HG02623 (cell line): ENCODE results near the gene OCRL.
A peak's percentile ranks its signal among the peaks of the same experiment; 100 is the strongest.
"Not testable (repeated sequence)": the region's sequence is repeated elsewhere in the genome, so short reads cannot be mapped to it uniquely, and the experiment has no call there.

Experiments used
- ATAC-seq: cut with Tn5 transposase; IDR thresholded peaks from one replicate; pipeline ENCODE4 v1.9.1; 2021; ENCODE audit warnings: moderate library complexity; ENCODE audit not compliant: unreplicated experiment

Gene OCRL

DNA sequence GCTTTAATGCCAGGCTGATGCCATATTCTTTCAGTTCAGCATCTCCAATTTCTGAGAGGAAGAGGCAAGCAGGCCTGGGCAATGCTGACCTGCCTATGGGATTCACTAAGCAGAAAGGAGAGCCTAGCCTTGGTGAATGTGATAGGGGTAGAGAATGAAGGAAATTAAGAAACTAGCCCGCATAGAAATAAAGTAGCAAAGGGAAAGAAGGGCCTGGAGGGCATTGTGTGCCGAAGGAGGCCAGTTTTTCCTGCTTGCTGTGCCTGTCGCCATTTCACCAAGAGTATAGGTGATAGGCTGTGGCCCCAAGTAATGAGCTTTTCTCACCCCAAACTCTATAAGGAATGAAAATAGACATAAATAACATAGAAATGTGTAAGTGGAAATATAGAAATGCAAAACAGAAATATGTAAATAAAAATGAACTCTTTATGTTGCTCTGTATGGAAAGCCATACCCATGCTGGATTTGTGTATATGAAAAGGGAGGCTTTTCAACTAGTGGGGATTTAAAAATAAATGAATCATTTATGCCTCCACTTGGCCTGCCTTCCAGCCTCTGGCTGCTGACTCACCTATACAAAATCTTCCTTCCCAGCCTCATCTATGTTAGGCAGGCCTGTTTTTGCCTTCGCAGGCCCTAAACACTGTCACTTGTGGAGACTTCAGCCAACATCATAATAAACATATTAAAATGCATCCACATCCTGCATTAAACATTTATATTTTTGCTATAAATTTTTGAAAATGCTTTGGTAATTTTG is 5.1 kb upstream of the OCRL start:
- ATAC-seq: no peak

DNA sequence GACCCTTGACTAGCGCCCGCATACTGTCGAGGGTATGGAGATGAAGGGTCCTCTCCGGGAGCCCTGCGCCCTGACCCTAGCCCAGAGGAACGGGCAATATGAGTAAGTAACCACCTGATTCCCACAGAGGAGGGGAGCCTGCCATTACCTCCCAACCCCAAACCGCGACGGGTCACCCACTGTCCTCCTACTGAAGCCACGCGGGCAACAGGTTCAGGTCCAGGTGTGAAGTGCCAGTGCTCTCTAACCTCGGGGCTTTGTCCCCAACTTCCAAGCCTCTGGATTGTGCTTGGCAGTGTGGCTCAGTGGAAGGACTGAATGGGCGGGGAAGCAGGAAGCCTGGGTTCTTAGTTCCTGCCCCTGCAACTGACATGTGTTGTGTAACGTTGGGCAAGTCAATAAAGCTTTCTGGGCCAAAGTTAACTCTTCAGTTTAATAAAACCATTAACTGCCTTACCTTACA is 694 bp downstream of the OCRL start:
- no peak for ATAC-seq

DNA sequence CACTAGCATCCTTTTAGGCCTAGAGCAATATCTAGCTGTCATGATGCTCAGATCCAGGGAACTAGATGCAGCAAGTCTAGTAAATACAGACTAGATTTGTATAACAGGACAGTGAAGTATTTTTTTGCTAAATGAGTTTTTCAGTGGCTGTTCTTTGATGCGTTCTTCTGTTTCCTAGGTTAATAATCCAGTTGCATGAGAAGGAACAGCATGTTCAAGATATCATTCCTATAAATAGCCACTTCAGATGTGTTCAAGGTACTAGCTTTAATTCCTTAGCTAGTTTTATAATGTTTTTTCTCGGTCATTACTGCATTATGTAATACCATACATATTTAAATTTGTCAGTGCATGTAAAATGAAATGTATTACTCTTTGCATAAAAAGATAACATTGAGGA is 4.7 kb downstream of the OCRL start:
- no peak for ATAC-seq

DNA sequence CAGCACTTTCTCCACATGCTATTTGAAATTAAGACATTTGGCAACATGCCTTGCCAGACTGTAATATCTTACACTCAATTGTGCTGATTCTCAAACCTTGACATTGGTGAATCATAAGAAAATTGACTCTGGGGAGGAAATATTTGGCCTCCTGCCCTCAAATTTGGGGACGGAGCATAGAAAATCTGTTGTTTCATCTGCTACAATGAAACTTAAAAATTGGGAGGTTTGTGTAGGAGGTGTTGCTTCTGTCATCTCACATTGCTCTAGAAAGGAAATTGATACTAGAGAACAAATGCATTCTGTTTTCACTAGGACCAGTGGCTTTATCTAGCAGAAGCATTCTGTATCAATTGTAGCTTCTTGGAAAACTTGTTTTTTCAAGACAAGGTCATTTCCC is 5.3 kb downstream of the OCRL start:
- ATAC-seq: no peak

DNA sequence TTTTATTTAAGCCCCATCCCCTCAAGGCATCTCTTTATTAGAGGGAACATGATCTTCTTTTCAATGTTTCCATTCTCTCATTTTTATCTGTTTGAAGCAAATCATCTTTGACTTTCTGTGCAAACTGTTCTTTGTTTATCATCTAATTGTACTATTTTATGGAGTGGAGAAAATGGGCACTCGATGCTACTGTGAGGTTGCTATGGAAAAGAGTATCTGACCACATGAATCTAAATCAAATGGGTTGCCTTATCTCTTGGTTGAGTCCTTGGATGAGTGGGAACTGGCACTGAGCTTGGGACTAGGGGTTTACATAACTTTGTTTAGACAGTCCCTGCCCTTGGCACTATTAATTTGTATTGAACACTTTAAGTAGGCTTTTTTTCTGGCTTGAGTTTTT is 9.1 kb downstream of the OCRL start:
- no peak for ATAC-seq

DNA sequence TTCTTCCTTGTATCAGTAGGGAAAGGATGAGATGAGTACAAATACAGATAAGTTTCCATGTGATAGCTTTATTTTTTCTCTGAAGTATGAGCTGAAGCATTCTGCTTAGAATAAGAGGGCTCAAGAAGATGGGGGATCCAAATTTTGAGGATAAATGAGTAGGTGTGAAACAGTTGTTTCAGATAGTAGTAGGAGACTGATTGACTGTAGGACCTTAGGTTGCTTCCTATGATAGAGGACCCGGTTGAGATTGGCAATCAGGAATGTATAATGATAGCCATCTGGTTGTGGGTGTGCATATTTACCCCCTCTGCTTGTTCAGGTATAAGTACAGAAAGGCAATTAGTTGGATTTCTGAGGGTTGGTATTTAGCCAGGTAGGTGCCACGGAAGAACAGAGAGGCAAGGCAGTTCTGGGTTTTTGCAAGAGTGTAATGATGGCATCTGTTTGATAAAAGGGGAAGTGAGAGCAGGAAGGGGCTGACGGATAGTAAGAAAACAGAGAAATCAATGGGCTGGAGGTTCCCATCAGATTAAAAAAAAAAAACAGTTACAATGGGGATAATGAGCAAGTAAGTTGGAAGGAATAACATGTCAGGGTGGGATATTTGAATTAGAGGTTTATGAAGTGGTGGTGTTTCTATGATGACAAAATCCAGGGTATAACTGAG is 13.7 kb downstream of the OCRL start:
- ATAC-seq: peak; percentile 97

DNA sequence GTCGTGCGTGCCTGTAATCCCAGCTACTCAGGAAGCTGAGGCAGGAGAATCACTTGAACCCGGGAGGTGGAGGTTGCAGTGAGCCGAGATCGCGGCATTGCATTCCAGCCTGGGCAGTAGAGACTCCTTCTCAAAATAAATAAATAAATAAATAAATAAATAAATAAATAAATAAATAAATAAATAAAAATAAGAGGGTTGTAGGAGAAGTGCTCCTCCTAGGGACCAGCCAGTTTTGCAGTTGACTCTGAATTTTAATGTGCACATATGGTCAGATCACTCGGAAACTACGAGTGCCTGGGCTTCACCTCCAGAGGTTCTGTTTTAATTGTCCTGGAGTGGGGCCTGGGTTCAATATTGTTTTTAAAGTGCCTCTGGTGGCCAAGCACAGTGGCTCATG is 14.8 kb downstream of the OCRL start:
- ATAC-seq: not testable (repeated sequence)

DNA sequence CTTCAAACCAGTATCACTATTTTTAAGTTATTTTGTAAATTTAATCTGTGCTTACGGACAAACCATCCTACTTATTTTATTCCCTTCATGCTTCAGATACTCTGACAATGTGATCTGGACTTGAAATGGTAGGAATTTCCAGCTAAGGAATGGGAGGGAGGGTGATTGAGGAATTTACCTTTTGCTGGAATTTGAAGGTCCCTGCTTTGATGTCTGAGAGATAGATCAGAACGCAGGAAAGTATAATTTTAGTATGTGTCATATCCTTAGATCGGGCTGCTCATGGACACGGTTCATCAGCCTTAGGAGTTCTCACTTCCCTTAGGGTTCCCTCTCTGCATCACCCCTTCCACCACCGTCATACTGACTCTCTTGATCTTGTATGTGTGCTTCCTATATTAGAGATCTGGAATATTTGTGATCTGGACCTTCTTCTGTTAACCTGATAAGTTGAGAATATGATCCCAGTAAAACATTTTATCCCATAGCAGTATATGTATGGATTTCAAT is 16.8 kb downstream of the OCRL start:
- ATAC-seq: no peak

DNA sequence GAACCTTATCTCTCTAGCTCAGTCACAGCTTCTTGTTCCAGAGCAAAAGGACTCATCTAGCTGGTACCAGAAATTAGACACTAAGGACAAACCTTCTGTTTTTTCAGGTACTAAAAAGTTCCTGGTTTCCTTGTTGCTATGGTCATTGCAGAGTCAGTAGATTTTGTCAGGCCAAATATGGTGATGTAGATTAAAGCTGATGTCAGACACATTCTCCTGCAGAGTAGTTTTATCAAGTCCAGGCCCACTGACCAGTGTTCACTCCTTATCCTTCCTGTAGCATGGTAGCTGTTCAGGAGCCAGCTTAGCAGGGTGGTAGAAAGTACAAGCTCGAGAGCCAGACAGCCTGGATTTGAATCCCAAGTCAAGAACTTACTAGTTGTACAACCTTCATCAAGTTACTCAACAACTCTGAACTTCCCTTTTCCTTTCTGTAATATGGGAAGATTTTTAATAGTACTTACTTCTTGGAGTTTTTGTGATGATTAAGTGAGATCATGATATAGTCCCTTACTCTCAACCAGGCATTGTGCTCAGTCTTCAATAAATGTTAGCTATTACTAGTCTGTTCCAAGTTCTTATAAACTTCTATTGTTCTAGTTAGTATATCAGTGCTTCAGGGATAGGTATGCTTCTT is 17.9 kb downstream of the OCRL start:
- no peak for ATAC-seq

DNA sequence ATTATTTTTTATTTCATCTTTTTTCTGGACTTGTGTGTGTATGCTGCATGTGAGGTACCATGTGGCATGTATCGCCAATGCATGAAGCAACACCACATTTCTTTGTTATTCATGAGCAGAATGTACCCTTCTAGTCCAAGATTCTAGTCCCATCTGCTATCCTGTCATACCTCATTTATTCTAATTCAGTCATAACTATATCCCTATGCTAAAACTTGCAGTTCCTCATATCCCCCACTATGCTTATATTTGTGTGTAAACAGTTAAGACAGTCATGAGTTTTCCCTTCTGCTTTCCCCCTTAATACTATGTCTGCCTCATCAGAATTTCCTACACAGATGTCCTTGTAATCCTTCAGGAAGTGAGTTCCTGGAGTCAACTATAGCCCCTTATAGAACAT is 19.7 kb downstream of the OCRL start:
- no peak for ATAC-seq

DNA sequence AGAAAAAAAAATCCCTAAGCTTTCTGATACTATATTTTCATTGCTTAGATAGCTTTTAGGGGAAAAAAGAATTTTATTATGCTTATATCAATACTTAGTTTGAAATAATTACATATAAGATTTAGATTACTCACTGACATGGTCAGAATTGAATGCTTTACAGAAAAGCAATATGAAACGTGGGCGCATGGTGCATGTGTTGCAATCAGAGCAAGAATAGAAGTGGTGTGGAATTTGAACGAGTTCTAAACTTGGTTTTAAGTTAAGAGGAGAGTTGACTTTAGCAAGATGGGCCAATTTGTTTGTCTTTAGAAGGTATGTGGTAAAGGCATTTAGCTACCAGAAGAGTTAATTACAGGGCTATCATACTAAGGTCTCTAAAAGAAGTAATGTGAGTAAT is 21.4 kb downstream of the OCRL start:
- no peak for ATAC-seq

DNA sequence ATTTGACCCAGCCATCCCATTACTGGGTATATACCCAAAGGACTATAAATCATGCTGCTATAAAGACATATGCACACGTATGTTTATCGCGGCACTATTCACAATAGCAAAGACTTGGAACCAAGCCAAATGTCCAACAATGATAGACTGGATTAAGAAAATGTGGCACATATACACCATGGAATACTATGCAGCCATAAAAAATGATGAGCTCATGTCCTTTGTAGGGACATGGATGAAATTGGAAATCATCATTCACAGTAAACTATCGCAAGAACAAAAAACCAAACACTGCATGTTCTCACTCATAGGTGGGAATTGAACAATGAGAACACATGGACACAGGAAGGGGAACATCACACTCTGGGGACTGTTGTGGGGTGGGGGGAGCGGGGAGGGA is 24.3 kb downstream of the OCRL start:
- not testable (repeated sequence) for ATAC-seq

DNA sequence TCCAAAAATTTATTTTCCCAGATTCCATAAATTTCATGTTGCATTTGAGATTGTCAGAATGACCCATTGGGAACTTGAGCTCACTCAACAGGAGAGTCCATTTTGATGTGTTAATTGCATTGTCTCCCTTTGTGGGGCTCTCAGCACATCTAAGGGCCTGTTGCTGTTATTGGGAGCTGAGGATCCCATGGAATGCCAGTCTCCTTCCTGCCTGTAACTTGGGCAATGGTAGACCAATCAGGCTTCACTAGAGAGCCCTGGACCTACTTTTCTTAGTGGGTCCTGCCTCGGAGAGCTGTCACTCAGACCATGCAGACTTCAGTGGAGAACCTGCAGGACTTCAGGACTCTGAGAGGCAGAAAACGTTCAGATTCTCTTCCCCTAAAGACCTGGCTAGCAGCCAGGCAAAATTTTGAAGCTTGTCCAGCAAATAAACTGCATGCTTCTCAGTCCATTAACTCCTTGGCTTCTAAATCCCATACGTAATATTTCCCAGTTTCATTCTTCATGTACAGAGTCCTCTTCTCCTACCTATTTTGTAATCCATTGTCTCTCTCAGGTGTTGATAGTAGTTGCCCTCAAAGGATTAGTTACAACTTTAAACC is 25.1 kb downstream of the OCRL start:
- ATAC-seq: no peak

DNA sequence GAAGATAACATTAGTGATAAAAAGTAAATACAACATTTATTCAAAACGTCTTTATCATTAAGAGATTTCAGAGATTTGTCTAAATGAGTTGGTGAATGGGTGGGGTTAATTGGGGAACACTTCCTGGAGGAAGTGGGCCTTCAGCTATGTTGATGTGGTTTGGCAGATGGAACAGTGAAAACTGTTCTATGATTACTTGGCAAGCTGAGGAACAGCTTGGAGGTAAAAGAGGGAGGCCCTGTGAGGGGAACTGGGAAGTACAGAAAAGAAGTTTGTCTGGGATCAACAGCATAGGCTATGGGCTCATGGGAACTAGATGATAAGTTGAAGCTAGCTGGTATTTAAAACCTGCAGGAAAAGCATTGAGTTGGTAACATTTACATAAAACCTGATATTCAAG is 26.0 kb downstream of the OCRL start:
- ATAC-seq: no peak

DNA sequence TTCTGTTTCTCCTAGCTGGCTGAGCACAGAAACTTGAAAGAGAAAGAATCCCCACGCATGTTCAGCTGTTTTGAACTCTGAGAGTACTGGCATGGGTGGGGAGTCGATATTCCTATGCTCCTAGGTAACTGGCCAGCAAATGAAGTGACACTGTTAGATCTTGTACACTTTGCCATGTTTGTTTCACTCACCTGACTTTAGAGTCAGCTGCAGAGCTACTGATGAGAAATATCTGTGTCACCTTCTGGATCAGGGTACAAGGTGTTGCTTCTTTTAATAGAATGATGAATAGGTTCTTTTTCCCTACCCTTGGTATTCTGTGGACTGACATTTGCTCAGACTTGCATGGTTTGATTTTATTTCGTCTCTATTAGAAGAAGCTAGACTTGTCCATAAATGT is 28.3 kb downstream of the OCRL start:
- ATAC-seq: no peak

DNA sequence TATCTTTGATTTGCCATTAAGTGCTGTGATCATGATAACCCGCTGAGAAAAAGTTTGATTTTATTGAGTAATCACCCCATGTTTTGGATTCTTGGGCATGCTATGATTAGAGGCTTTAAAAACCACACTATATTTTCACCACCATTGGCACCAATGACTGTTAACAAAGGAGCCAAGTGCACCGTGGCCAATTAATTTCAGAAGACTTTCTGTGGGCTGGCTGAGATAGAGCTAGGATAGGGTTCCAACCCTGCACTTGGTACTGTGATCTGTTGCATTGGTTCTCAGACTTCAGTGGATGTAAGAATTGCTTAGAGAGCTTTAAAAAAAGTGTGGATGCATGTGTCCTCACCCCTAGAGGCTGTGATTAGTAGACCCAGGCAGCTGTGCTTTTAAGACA is 32.4 kb downstream of the OCRL start:
- no peak for ATAC-seq

DNA sequence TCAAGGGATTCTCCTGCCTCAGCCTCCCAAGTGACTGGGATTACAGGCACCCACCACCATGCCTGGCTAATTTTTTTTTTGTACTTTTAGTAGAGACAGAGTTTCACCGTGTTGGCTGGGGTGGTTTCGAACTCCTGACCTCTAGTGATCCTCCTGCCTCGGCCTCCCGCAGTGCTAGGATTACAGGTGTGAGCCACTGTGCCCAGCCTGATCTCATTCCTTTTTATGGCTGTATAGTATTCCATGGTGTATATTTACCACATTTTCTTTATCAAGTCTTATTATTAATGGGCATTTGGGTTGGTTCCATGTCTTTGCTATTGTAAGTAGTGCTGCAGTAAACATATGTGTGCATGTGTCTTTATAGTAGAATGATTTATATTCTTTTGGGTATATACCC is 33.6 kb downstream of the OCRL start:
- ATAC-seq: not testable (repeated sequence)

DNA sequence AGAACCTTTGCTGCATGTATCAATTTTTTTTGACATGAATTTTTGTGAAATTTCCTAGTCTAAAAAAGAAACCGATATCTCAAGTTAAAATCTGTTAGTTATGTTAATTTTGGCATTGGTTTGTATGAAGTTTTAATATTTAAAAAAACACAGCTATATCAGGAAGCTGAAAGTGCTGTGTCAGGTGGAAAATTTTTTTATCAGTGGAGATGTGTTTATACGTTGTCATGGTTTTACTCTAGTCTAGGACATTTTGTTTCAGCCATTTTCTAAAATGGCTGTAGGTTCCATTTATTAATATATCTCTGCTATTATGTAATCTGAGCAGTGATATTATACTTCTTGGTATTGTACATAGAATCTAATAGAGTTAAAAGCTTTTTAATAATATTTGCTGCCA is 34.2 kb downstream of the OCRL start:
- no peak for ATAC-seq

DNA sequence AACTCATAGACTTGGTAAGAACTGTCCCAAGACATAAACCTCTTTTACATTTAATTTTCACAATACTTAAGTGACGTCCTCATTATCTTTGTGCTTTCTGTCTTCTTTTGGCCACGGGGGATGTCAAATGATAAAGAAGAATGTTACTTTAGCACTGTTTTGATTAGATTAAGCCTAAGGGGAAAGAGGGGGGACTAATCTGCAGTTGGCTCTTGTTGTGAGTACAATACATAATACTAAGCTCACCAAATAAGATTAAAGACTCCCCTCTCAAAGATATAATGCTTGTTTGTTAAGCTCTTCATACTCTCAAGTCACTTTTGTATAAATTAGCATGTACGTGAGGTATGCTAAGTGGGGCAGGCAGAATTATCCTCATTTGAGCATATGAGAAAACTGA is 36.5 kb downstream of the OCRL start:
- ATAC-seq: no peak

DNA sequence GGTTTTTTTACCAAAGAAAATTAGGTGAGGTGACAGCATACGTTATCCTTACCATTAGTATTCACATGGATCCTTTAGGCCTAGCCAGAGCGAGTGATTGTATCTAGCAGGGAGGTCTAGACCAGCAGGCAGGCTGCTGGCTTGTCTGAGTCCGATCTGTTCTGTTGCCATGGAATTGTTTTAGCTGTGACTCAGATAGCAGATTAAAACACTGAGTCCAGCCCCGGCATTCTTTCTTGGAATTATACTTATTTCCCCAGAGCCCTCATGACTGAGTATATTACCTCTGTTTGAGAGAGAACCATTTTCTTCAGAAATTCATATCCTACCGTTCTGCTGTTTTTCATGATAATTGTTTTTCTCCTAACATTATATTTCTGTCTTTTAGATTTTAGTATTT is 37.4 kb downstream of the OCRL start:
- ATAC-seq: no peak

DNA sequence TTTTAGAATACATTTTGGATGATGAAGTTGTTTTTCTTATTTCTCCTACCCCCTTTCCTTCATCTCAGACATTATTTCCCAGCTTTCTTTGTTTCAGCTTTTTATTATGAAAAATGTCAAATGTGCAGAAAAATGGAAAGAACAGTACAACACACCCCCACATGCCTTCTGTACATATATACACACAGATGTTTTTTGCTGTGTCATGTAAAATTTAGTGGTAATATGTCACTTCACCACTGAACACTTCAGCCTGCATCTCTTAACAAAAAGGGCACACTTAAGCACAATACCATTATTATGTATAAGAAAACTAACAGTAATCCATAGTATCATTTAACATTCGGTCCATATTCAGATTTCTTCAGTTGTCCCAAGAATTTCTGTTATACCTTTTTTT is 37.8 kb downstream of the OCRL start:
- no peak for ATAC-seq

DNA sequence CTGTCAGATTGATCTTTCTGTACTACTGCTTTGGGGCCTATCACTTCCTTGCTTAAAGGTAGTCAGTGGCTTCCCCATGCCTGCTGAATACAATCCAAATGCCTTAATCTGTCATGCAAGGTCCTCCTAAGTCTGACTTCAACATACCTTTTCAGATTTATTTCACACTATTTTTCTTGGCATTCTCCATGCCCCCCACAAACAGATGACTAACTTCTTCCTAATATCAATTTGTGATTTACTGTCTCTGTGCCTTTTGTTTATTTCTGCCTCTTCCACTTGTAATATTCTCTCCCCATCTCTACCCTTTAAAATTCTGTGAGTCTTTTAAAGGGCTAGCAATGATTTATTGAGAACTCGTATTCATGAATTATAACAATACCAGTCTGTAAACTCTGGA is 41.8 kb downstream of the OCRL start:
- no peak for ATAC-seq
